SK-N-MC (cell line): ENCODE results near the gene CNOT6.

Experiments
- EZH2 ChIP-seq: fragments of 200-600 bp; sonication (generic); IDR thresholded peaks from one replicate; pipeline ENCODE4 v1.6.1; 2017; ENCODE audit warnings: antibody characterized with exemption
- POLR2AphosphoS5 ChIP-seq: IDR thresholded peaks from 2 replicates; pipeline ENCODE4 v1.6.1; 2012; ENCODE audit warnings: mild to moderate bottlenecking, low read depth, low read length, borderline replicate concordance

- TF ChIP-seq POLR2AphosphoS5, result no peak
- TF ChIP-seq EZH2, result no peak
These were observed 29.6 kb upstream of the CNOT6 start for GRCh38 chr5:180464603-180464970.
